GM19239 (cell line): ENCODE measurements around the gene ARPC5.
"Not testable (repeated sequence)": the region's sequence is repeated elsewhere in the genome, so short reads cannot be mapped to it uniquely, and the experiment has no call there.

ENCODE experiments used
- DNase-seq: peaks from one replicate; pipeline ENCODE4 v3.0.0; 2011; ENCODE audit warnings: low spot score; ENCODE audit not compliant: insufficient read length
- FAIRE-seq: peaks from 2 replicates; lab custom pipeline; 2011; peaks lifted over from hg19 to GRCh38; lab: Jason Lieb, UNC

The ARPC5 gene

GRCh38 chr1:183635606-183636333 is at the start of gene ARPC5:
Gene ARPC5, minus strand, starts transcription at chr1:183635783. Its CDS starts 124 bp downstream, at chr1:183635659.
- FAIRE-seq (peak; percentile 91), DNase-seq (peak; percentile 72)

GRCh38 chr1:183685112-183685713 is 49.6 kb upstream of the ARPC5 start:
- peak; percentile 84 for FAIRE-seq
- DNase-seq: peak; percentile 20

GRCh38 chr1:183679363-183679762 is 43.8 kb upstream of the ARPC5 start:
- not testable (repeated sequence) for DNase-seq, FAIRE-seq

GRCh38 chr1:183678819-183679218 is 43.2 kb upstream of the ARPC5 start:
- FAIRE-seq: no peak

GRCh38 chr1:183676586-183677189 is 41.1 kb upstream of the ARPC5 start:
- peak; percentile 11 for FAIRE-seq
- no peak for DNase-seq

More at GRCh38 chr1:183678819-183679218, 43.2 kb upstream of the ARPC5 start:
- no peak for DNase-seq

GRCh38 chr1:183675883-183676585 is 40.5 kb upstream of the ARPC5 start:
- no peak for FAIRE-seq
- DNase-seq: no peak

- FAIRE-seq: no peak
- DNase-seq: no peak
These were observed 39.8 kb upstream of the ARPC5 start for GRCh38 chr1:183675381-183675780.

GRCh38 chr1:183674886-183675285 is 39.3 kb upstream of the ARPC5 start:
- DNase-seq: no peak
- FAIRE-seq: no peak

- no peak for DNase-seq
- FAIRE-seq: no peak
These were observed 38.8 kb upstream of the ARPC5 start for GRCh38 chr1:183674339-183674738.

- DNase-seq (no peak), FAIRE-seq (no peak)
These were observed 38.2 kb upstream of the ARPC5 start for GRCh38 chr1:183673605-183674323.

- DNase-seq: no peak
- no peak for FAIRE-seq
These were observed 34.6 kb upstream of the ARPC5 start for GRCh38 chr1:183670169-183670568.

GRCh38 chr1:183656355-183656754 is 20.8 kb upstream of the ARPC5 start:
- DNase-seq (no peak), FAIRE-seq (no peak)

- peak; percentile 79 for FAIRE-seq
- DNase-seq: peak; percentile 44
These were observed 20.0 kb upstream of the ARPC5 start for GRCh38 chr1:183655562-183656075.

- no peak for DNase-seq
- peak; percentile 28 for FAIRE-seq
These were observed 19.1 kb upstream of the ARPC5 start for GRCh38 chr1:183654706-183655105.

- no peak for DNase-seq
- FAIRE-seq: peak; percentile 33
These were observed 18.4 kb upstream of the ARPC5 start for GRCh38 chr1:183653876-183654451.

- FAIRE-seq (no peak), DNase-seq (no peak)
These were observed 17.8 kb upstream of the ARPC5 start for GRCh38 chr1:183653462-183653794.

GRCh38 chr1:183652547-183653461 is 17.2 kb upstream of the ARPC5 start, which contains the start of gene APOBEC4:
Gene APOBEC4, minus strand, starts transcription at chr1:183653316. Its CDS starts 4,535 bp downstream, at chr1:183648781.
- FAIRE-seq (peak; percentile 83), DNase-seq (no peak)

GRCh38 chr1:183652107-183652506 is 16.5 kb upstream of the ARPC5 start:
- no peak for DNase-seq
- FAIRE-seq: no peak
